Measurements from ENCODE around the gene CALML5.

DNA sequence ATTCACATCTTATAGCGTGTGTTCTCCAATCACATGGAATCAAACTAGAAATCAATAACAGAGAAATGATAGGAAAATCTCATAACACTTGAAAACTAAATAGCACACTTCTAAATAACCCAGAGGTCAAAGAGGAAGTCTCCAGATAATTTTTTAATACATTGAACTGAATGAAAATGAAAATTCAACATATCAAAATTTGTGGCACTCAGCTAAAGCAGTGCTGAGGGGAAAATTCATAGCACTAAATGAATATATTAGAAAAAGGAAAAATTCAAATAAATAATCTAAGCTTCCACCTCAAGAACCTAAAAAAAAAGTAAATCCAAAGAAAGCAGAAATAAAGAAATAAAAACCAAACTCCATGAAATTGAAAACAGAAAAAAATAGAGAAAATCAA lies 42.7 kb upstream of the CALML5 start:
- TF ChIP-seq ZNF266 (tag by site-specific recombination; IDR thresholded peaks at IDR 0.05; ENCODE audit: low read depth) (no peak), ZNF510 (tag by site-specific recombination; IDR thresholded peaks at IDR 0.05; ENCODE audit: insufficient replicate concordance) (no peak), CTCF (tag by site-specific recombination; IDR thresholded peaks at IDR 0.05) (no peak)
